ENCODE measurements around the gene TENT5C. TPM values are rescaled to one million over a fixed set of nuclear protein-coding genes. Genes with fewer than 3 reads are reported as not detected.

Gene TENT5C
- total and polyA plus RNA-seq, 9 of the 15 experiments (the other 6 are each of a cell fraction or from before 2014, with no cell fraction given): 1.8 to 7.7 (median 4.0) TPM

DNA sequence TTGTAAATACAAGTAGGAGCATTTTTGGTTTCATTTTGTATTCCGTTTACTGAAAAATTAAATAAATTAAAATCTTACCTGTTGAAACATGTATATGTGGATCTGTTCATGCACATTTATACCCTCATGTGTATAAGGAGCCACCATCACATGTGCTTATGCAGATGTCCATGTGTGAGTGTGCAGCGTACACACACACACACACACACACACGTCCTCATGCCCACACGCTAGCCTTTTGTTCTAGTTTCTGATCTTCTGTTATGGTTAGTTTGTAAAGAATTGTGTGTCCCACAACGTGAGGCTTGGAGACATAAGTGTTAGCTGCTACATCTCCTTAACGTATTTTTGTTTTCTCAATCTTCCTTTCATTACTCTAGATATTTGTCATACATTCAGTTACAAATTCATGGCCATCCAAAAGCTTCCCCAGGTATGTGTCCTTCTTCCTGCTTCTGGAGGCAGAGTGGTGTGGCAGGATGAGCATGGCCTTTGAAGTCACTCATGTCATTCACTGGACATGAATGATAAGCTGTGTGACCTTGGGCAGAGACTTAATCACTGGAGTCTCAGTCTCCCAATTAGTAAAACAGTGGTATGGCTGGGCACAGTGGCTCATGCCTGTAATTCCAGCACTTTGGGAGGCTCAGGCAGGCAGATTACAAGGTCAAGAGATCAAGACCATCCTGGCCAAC is 54.6 kb downstream of the TENT5C start (continued):
- TF ChIP-seq, protein P1, sequence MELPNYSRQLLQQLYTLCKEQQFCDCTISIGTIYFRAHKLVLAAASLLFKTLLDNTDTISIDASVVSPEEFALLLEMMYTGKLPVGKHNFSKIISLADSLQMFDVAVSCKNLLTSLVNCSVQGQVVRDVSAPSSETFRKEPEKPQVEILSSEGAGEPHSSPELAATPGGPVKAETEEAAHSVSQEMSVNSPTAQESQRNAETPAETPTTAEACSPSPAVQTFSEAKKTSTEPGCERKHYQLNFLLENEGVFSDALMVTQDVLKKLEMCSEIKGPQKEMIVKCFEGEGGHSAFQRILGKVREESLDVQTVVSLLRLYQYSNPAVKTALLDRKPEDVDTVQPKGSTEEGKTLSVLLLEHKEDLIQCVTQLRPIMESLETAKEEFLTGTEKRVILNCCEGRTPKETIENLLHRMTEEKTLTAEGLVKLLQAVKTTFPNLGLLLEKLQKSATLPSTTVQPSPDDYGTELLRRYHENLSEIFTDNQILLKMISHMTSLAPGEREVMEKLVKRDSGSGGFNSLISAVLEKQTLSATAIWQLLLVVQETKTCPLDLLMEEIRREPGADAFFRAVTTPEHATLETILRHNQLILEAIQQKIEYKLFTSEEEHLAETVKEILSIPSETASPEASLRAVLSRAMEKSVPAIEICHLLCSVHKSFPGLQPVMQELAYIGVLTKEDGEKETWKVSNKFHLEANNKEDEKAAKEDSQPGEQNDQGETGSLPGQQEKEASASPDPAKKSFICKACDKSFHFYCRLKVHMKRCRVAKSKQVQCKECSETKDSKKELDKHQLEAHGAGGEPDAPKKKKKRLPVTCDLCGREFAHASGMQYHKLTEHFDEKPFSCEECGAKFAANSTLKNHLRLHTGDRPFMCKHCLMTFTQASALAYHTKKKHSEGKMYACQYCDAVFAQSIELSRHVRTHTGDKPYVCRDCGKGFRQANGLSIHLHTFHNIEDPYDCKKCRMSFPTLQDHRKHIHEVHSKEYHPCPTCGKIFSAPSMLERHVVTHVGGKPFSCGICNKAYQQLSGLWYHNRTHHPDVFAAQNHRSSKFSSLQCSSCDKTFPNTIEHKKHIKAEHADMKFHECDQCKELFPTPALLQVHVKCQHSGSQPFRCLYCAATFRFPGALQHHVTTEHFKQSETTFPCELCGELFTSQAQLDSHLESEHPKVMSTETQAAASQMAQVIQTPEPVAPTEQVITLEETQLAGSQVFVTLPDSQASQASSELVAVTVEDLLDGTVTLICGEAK (IDR thresholded peaks at IDR 0.05): no peak
- TF ChIP-seq, protein P1 (CRISPR knock-in tag; IDR thresholded peaks at IDR 0.05): no peak
- TF ChIP-seq ZNF134 (CRISPR knock-in tag; conservative IDR thresholded peaks at IDR 0.05) (no peak), SUPT5H (IDR thresholded peaks at IDR 0.05) (no peak), TBL1XR1 (IDR thresholded peaks at IDR 0.05; ENCODE audit: low read length in 2 of 2) (no peak), HIVEP1 (CRISPR knock-in tag; IDR thresholded peaks at IDR 0.05) (no peak), ZNF274 (IDR thresholded peaks at IDR 0.05; ENCODE audit: borderline replicate concordance, low read depth, low read length) (no peak), FUS (optimal IDR thresholded peaks at IDR 0.05; ENCODE audit: low read depth, low read length) (no peak), CXXC5 (CRISPR knock-in tag; IDR thresholded peaks at IDR 0.05) (peak; percentile 40), RCOR1 (IDR thresholded peaks at IDR 0.05; ENCODE audit: borderline replicate concordance in 1 of 2, low read depth in 2 of 2, low read length in 2 of 2) (peak in 1 of 2 experiments; percentile 15; a peak in 1 of 4 replicates), ESRRA (IDR thresholded peaks at IDR 0.05; ENCODE audit: borderline replicate concordance, low read depth) (peak; percentile 65), NFRKB (IDR thresholded peaks at IDR 0.05; ENCODE audit: low read depth) (0 out of 2 replicates have a peak, but pooled peaks have one; percentile 26), TSHZ1 (CRISPR knock-in tag; IDR thresholded peaks at IDR 0.05) (no peak)
- TF ChIP-seq, protein P2, sequence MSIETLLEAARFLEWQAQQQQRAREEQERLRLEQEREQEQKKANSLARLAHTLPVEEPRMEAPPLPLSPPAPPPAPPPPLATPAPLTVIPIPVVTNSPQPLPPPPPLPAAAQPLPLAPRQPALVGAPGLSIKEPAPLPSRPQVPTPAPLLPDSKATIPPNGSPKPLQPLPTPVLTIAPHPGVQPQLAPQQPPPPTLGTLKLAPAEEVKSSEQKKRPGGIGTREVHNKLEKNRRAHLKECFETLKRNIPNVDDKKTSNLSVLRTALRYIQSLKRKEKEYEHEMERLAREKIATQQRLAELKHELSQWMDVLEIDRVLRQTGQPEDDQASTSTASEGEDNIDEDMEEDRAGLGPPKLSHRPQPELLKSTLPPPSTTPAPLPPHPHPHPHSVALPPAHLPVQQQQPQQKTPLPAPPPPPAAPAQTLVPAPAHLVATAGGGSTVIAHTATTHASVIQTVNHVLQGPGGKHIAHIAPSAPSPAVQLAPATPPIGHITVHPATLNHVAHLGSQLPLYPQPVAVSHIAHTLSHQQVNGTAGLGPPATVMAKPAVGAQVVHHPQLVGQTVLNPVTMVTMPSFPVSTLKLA (conservative IDR thresholded peaks at IDR 0.05): peak in 1 of 2 experiments; percentile 7; a peak in 1 of 4 replicates

All from K562 (cell line).